ENCODE data around the gene PTPRD.

PTPRD gene

DNA sequence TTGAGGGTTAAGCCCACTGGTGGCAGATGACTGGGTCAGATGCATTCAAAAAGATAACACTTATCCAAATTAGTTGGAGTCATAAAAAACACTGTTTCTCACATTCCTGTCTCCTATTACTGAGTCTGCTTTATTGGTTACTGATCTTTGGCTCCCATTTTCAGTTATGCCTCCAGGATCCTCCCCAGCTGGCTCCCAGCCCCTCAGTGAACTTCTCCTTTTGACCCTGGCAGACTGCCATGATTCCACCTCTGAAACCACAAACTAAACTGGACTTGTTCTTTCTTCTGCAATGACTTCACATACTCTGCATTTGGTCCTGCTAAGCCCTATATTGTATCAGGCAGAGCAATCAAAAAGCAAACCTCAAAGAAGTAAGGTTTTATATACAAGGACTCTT is 1952.4 kb downstream of the PTPRD start (continued):
- TF ChIP-seq, protein P1, sequence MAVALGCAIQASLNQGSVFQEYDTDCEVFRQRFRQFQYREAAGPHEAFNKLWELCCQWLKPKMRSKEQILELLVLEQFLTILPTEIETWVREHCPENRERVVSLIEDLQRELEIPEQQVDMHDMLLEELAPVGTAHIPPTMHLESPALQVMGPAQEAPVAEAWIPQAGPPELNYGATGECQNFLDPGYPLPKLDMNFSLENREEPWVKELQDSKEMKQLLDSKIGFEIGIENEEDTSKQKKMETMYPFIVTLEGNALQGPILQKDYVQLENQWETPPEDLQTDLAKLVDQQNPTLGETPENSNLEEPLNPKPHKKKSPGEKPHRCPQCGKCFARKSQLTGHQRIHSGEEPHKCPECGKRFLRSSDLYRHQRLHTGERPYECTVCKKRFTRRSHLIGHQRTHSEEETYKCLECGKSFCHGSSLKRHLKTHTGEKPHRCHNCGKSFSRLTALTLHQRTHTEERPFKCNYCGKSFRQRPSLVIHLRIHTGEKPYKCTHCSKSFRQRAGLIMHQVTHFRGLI (tag by site-specific recombination; IDR thresholded peaks at IDR 0.05) = no peak
- TF ChIP-seq ZNF341 (tag by site-specific recombination; IDR thresholded peaks at IDR 0.05; ENCODE audit: low read depth) = no peak
- TF ChIP-seq ZNF184 (tag by site-specific recombination; IDR thresholded peaks at IDR 0.05) = no peak
- TF ChIP-seq TRIM28 (IDR thresholded peaks at IDR 0.05; ENCODE audit: borderline replicate concordance, low read length) = no peak
- no peak for TF ChIP-seq ZNF140 (tag by site-specific recombination; IDR thresholded peaks at IDR 0.05)
- TF ChIP-seq, protein P2, sequence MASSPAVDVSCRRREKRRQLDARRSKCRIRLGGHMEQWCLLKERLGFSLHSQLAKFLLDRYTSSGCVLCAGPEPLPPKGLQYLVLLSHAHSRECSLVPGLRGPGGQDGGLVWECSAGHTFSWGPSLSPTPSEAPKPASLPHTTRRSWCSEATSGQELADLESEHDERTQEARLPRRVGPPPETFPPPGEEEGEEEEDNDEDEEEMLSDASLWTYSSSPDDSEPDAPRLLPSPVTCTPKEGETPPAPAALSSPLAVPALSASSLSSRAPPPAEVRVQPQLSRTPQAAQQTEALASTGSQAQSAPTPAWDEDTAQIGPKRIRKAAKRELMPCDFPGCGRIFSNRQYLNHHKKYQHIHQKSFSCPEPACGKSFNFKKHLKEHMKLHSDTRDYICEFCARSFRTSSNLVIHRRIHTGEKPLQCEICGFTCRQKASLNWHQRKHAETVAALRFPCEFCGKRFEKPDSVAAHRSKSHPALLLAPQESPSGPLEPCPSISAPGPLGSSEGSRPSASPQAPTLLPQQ (tag by site-specific recombination; IDR thresholded peaks at IDR 0.05) = no peak
- TF ChIP-seq GLIS1 (tag by site-specific recombination; IDR thresholded peaks at IDR 0.05) = peak; percentile 46; the same call in 1 of the 2 replicates
- no peak for TF ChIP-seq ZNF202 (tag by site-specific recombination; IDR thresholded peaks at IDR 0.05; ENCODE audit: borderline replicate concordance)
- no peak for TF ChIP-seq SCRT2 (tag by site-specific recombination; IDR thresholded peaks at IDR 0.05)
- TF ChIP-seq ZNF596 (tag by site-specific recombination; IDR thresholded peaks at IDR 0.05) = no peak
- no peak for TF ChIP-seq ZNF792 (tag by site-specific recombination; IDR thresholded peaks at IDR 0.05)
- TF ChIP-seq, protein P3, sequence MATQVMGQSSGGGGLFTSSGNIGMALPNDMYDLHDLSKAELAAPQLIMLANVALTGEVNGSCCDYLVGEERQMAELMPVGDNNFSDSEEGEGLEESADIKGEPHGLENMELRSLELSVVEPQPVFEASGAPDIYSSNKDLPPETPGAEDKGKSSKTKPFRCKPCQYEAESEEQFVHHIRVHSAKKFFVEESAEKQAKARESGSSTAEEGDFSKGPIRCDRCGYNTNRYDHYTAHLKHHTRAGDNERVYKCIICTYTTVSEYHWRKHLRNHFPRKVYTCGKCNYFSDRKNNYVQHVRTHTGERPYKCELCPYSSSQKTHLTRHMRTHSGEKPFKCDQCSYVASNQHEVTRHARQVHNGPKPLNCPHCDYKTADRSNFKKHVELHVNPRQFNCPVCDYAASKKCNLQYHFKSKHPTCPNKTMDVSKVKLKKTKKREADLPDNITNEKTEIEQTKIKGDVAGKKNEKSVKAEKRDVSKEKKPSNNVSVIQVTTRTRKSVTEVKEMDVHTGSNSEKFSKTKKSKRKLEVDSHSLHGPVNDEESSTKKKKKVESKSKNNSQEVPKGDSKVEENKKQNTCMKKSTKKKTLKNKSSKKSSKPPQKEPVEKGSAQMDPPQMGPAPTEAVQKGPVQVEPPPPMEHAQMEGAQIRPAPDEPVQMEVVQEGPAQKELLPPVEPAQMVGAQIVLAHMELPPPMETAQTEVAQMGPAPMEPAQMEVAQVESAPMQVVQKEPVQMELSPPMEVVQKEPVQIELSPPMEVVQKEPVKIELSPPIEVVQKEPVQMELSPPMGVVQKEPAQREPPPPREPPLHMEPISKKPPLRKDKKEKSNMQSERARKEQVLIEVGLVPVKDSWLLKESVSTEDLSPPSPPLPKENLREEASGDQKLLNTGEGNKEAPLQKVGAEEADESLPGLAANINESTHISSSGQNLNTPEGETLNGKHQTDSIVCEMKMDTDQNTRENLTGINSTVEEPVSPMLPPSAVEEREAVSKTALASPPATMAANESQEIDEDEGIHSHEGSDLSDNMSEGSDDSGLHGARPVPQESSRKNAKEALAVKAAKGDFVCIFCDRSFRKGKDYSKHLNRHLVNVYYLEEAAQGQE (tag by site-specific recombination; IDR thresholded peaks at IDR 0.05) = no peak
- no peak for TF ChIP-seq ZNF157 (tag by site-specific recombination; IDR thresholded peaks at IDR 0.05)
- TF ChIP-seq ZNF843 (tag by site-specific recombination; IDR thresholded peaks at IDR 0.05) = 0 out of 2 replicates have a peak, but pooled peaks have one; percentile 63
- 0 out of 2 replicates have a peak, but pooled peaks have one; percentile 39 for TF ChIP-seq HOXD13 (CRISPR knock-in tag; IDR thresholded peaks at IDR 0.05; ENCODE audit: borderline replicate concordance)
- TF ChIP-seq, protein P4, sequence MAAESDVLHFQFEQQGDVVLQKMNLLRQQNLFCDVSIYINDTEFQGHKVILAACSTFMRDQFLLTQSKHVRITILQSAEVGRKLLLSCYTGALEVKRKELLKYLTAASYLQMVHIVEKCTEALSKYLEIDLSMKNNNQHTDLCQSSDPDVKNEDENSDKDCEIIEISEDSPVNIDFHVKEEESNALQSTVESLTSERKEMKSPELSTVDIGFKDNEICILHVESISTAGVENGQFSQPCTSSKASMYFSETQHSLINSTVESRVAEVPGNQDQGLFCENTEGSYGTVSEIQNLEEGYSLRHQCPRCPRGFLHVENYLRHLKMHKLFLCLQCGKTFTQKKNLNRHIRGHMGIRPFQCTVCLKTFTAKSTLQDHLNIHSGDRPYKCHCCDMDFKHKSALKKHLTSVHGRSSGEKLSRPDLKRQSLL (tag by site-specific recombination; IDR thresholded peaks at IDR 0.05) = no peak
- no peak for TF ChIP-seq ZNF426 (tag by site-specific recombination; IDR thresholded peaks at IDR 0.05)
- no peak for TF ChIP-seq ZNF221 (tag by site-specific recombination; IDR thresholded peaks at IDR 0.05; ENCODE audit: borderline replicate concordance)
- TF ChIP-seq, protein P5, sequence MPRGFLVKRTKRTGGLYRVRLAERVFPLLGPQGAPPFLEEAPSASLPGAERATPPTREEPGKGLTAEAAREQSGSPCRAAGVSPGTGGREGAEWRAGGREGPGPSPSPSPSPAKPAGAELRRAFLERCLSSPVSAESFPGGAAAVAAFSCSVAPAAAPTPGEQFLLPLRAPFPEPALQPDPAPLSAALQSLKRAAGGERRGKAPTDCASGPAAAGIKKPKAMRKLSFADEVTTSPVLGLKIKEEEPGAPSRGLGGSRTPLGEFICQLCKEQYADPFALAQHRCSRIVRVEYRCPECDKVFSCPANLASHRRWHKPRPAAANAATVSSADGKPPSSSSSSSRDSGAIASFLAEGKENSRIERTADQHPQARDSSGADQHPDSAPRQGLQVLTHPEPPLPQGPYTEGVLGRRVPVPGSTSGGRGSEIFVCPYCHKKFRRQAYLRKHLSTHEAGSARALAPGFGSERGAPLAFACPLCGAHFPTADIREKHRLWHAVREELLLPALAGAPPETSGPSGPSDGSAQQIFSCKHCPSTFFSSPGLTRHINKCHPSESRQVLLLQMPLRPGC (tag by site-specific recombination; IDR thresholded peaks at IDR 0.05) = no peak
- no peak for TF ChIP-seq ZNF19 (tag by site-specific recombination; IDR thresholded peaks at IDR 0.05; ENCODE audit: low read depth)
- TF ChIP-seq, protein P6, sequence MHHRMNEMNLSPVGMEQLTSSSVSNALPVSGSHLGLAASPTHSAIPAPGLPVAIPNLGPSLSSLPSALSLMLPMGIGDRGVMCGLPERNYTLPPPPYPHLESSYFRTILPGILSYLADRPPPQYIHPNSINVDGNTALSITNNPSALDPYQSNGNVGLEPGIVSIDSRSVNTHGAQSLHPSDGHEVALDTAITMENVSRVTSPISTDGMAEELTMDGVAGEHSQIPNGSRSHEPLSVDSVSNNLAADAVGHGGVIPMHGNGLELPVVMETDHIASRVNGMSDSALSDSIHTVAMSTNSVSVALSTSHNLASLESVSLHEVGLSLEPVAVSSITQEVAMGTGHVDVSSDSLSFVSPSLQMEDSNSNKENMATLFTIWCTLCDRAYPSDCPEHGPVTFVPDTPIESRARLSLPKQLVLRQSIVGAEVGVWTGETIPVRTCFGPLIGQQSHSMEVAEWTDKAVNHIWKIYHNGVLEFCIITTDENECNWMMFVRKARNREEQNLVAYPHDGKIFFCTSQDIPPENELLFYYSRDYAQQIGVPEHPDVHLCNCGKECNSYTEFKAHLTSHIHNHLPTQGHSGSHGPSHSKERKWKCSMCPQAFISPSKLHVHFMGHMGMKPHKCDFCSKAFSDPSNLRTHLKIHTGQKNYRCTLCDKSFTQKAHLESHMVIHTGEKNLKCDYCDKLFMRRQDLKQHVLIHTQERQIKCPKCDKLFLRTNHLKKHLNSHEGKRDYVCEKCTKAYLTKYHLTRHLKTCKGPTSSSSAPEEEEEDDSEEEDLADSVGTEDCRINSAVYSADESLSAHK (tag by site-specific recombination; IDR thresholded peaks at IDR 0.05) = no peak
- TF ChIP-seq, protein P7, sequence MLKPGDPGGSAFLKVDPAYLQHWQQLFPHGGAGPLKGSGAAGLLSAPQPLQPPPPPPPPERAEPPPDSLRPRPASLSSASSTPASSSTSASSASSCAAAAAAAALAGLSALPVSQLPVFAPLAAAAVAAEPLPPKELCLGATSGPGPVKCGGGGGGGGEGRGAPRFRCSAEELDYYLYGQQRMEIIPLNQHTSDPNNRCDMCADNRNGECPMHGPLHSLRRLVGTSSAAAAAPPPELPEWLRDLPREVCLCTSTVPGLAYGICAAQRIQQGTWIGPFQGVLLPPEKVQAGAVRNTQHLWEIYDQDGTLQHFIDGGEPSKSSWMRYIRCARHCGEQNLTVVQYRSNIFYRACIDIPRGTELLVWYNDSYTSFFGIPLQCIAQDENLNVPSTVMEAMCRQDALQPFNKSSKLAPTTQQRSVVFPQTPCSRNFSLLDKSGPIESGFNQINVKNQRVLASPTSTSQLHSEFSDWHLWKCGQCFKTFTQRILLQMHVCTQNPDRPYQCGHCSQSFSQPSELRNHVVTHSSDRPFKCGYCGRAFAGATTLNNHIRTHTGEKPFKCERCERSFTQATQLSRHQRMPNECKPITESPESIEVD (tag by site-specific recombination; IDR thresholded peaks at IDR 0.05) = peak; percentile 79
- TF ChIP-seq ZBTB17 (tag by site-specific recombination; IDR thresholded peaks at IDR 0.05) = 0 out of 2 replicates have a peak, but pooled peaks have one; percentile 15
- TF ChIP-seq ZNF571 (tag by site-specific recombination; IDR thresholded peaks at IDR 0.05) = no peak
- TF ChIP-seq ZNF274 (IDR thresholded peaks at IDR 0.05; ENCODE audit: low read length) = no peak
- TF ChIP-seq ZNF274 (tag by site-specific recombination; IDR thresholded peaks at IDR 0.05; ENCODE audit: borderline replicate concordance) = no peak
- TF ChIP-seq ZFP41 (tag by site-specific recombination; IDR thresholded peaks at IDR 0.05; ENCODE audit: borderline replicate concordance) = no peak
- no peak for TF ChIP-seq GFI1B (tag by site-specific recombination; IDR thresholded peaks at IDR 0.05)
